Parathyroid adenoma (tissue), 2 donors: ENCODE measurements around the gene ACSL1.

Source experiments
- H2AFZ ChIP-seq: fragments of 300-600 bp; sonication (generic); one replicate; pipeline ENCODE4 v1.7.0; 2017; ENCODE audit warnings: antibody characterized with exemption, mild to moderate bottlenecking
- H3K27ac ChIP-seq: fragments of 300-600 bp; sonication (generic); one replicate; pipeline ENCODE4 v1.7.0; 2017
- H3K27me3 ChIP-seq: fragments of 300-600 bp; sonication (generic); one replicate; pipeline ENCODE4 v1.7.0; 2017; ENCODE audit warnings: low read length; ENCODE audit not compliant: control insufficient read depth, insufficient read depth
- H3K36me3 ChIP-seq: fragments of 300-600 bp; sonication (generic); one replicate; pipeline ENCODE4 v1.7.0; 2017; ENCODE audit warnings: low read length; ENCODE audit not compliant: control insufficient read depth, insufficient read depth
- H3K4me1 ChIP-seq: fragments of 300-600 bp; sonication (generic); one replicate; pipeline ENCODE4 v1.7.0; 2017; ENCODE audit warnings: control low read depth
- H3K4me2 ChIP-seq: fragments of 300-600 bp; sonication (generic); one replicate; pipeline ENCODE4 v1.7.0; 2017; ENCODE audit warnings: low read length
- H3K4me3 ChIP-seq: fragments of 300-600 bp; sonication (generic); one replicate; pipeline ENCODE4 v1.7.0; 2017; ENCODE audit warnings: low read depth, low read length
- H3K79me2 ChIP-seq: fragments of 300-600 bp; sonication (generic); one replicate; pipeline ENCODE4 v1.7.0; 2017; ENCODE audit warnings: control low read depth
- H3K9ac ChIP-seq: fragments of 300-600 bp; sonication (generic); one replicate; pipeline ENCODE4 v1.7.0; 2017; ENCODE audit warnings: mild to moderate bottlenecking
- H3K9me3 ChIP-seq: fragments of 300-600 bp; sonication (generic); one replicate; pipeline ENCODE4 v1.7.0; 2017; ENCODE audit warnings: low read length; ENCODE audit not compliant: control insufficient read depth
- TF ChIP-seq, protein P1 (sequence below): fragments of 300-600 bp; sonication (generic); IDR thresholded peaks from one replicate; pipeline ENCODE4 v1.7.0; 2017; ENCODE audit warnings: antibody characterized with exemption, mild to moderate bottlenecking
- donor health status: primary hyperparathyroidism.

ACSL1 gene, protein sequence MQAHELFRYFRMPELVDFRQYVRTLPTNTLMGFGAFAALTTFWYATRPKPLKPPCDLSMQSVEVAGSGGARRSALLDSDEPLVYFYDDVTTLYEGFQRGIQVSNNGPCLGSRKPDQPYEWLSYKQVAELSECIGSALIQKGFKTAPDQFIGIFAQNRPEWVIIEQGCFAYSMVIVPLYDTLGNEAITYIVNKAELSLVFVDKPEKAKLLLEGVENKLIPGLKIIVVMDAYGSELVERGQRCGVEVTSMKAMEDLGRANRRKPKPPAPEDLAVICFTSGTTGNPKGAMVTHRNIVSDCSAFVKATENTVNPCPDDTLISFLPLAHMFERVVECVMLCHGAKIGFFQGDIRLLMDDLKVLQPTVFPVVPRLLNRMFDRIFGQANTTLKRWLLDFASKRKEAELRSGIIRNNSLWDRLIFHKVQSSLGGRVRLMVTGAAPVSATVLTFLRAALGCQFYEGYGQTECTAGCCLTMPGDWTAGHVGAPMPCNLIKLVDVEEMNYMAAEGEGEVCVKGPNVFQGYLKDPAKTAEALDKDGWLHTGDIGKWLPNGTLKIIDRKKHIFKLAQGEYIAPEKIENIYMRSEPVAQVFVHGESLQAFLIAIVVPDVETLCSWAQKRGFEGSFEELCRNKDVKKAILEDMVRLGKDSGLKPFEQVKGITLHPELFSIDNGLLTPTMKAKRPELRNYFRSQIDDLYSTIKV

GRCh38 chr4:184825896-184826690 lies at the start of gene ACSL1:
Gene ACSL1, minus strand, starts transcription at chr4:184825968. Its CDS starts 22,454 bp downstream, at chr4:184803514.
- Histone ChIP-seq H3K27ac (no peak within 1 kb of the TSS), H2AFZ (peak within 1 kb of the TSS; percentile 89), H3K36me3 (no peaks in the 10 kb centered on the region), H3K79me2 (peaks cover 10% of the 10 kb centered on the region), H3K9ac (no peak within 1 kb of the TSS), H3K4me3 (peak within 1 kb of the TSS; percentile 67), H3K4me1 (peaks cover 3% of the 10 kb centered on the region), H3K27me3 (no peaks in the 10 kb centered on the region), H3K9me3 (no peaks in the 10 kb centered on the region), H3K4me2 (peak within 1 kb of the TSS; percentile 85)
- TF ChIP-seq, protein P1, sequence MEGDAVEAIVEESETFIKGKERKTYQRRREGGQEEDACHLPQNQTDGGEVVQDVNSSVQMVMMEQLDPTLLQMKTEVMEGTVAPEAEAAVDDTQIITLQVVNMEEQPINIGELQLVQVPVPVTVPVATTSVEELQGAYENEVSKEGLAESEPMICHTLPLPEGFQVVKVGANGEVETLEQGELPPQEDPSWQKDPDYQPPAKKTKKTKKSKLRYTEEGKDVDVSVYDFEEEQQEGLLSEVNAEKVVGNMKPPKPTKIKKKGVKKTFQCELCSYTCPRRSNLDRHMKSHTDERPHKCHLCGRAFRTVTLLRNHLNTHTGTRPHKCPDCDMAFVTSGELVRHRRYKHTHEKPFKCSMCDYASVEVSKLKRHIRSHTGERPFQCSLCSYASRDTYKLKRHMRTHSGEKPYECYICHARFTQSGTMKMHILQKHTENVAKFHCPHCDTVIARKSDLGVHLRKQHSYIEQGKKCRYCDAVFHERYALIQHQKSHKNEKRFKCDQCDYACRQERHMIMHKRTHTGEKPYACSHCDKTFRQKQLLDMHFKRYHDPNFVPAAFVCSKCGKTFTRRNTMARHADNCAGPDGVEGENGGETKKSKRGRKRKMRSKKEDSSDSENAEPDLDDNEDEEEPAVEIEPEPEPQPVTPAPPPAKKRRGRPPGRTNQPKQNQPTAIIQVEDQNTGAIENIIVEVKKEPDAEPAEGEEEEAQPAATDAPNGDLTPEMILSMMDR, result no peak

GRCh38 chr4:184873054-184873453 lies 47.3 kb upstream of the ACSL1 start:
- Histone ChIP-seq H3K4me3 (no peak overlapping the region), H3K27ac (no peak overlapping the region), H3K4me2 (no peak overlapping the region), H3K36me3 (no peaks in the 10 kb centered on the region), H2AFZ (no peak overlapping the region), H3K27me3 (no peaks in the 10 kb centered on the region), H3K9me3 (no peaks in the 10 kb centered on the region), H3K9ac (no peak overlapping the region), H3K79me2 (no peaks in the 10 kb centered on the region), H3K4me1 (no peaks in the 10 kb centered on the region)
- TF ChIP-seq, protein P1, result no peak

DNA sequence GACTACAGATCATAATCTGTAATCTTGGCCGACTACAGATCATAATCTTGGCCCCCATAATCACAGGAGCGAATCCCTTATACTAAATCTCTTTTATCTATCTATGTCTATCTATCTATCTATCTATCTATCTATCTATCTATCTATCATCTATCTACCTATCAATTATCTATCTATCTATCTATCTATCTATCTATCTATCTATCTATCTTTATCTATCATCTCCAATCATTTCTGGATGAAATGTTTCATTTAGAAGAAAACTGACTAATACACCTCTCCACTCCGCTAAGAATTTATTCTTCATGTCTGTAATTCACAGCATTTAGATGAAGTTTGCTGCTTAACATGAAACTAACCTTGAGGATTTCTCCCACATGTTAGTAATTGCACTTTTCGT lies 45.0 kb upstream of the ACSL1 start:
- no peaks in the 10 kb centered on the region for H3K36me3 ChIP-seq
- no peak overlapping the region for H2AFZ ChIP-seq
- H3K9me3 ChIP-seq, result no peaks in the 10 kb centered on the region
- no peaks in the 10 kb centered on the region for H3K79me2 ChIP-seq
- H3K27me3 ChIP-seq, result no peaks in the 10 kb centered on the region
- TF ChIP-seq, protein P1, result no peak
- H3K9ac ChIP-seq, result no peak overlapping the region
- no peak overlapping the region for H3K27ac ChIP-seq
- H3K4me3 ChIP-seq, result no peak overlapping the region
- no peaks in the 10 kb centered on the region for H3K4me1 ChIP-seq
- H3K4me2 ChIP-seq, result no peak overlapping the region

DNA sequence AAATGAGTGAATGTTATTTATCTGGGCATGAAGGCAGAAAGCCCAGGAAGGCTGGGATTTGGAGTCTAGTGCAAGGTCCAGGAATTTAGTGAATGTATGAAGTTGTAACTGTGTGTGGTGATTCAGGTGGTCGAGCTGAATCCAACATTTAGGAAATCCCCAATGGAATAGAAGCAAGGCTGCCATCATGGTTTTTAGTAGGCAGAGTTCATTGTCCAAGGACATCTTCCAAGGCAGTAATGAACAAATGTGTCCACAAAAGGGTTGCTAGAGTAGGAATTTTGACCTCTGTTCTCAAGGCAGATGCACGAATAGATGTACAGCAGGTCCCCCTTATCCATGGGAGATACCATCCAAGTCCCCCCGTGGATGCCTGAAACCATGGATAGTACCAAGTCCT lies 42.9 kb upstream of the ACSL1 start:
- no peaks in the 10 kb centered on the region for H3K79me2 ChIP-seq
- H3K36me3 ChIP-seq, result no peaks in the 10 kb centered on the region
- no peaks in the 10 kb centered on the region for H3K9me3 ChIP-seq
- H3K27ac ChIP-seq, result no peak overlapping the region
- no peak overlapping the region for H2AFZ ChIP-seq
- TF ChIP-seq, protein P1, result no peak
- no peaks in the 10 kb centered on the region for H3K4me1 ChIP-seq
- H3K4me3 ChIP-seq, result no peak overlapping the region
- no peak overlapping the region for H3K4me2 ChIP-seq
- no peaks in the 10 kb centered on the region for H3K27me3 ChIP-seq
- H3K9ac ChIP-seq, result no peak overlapping the region
